ACC112 (cell line): ENCODE data around the gene LECT2.

Experiments
- H2AFZ ChIP-seq: fragments of 200-600 bp; sonication (generic); one replicate; pipeline ENCODE4 v1.6.0; 2017; ENCODE audit warnings: antibody characterized with exemption, low read length; ENCODE audit not compliant: unreplicated experiment
- H3K27ac ChIP-seq: fragments of 200-600 bp; sonication (generic); 2 replicates; pipeline ENCODE4 v1.5.1; 2014; ENCODE audit warnings: low read depth, mild to moderate bottlenecking, antibody characterized with exemption, low read length, moderate library complexity
- H3K27me3 ChIP-seq: fragments of 200-600 bp; sonication (generic); 2 replicates; pipeline ENCODE4 v1.6.1; 2014; ENCODE audit warnings: mild to moderate bottlenecking, antibody characterized with exemption, low read length, moderate library complexity, mixed read lengths; ENCODE audit not compliant: insufficient read depth
- H3K36me3 ChIP-seq: fragments of 200-600 bp; sonication (generic); 2 replicates; pipeline ENCODE4 v1.6.1; 2016; ENCODE audit warnings: mild to moderate bottlenecking, antibody characterized with exemption, low read length, moderate library complexity, mixed read lengths; ENCODE audit not compliant: insufficient read depth
- H3K4me1 ChIP-seq: fragments of 200-600 bp; sonication (generic); one replicate; pipeline ENCODE4 v1.6.1; 2016; ENCODE audit warnings: low read length, mixed read lengths; ENCODE audit not compliant: insufficient read depth, unreplicated experiment, control insufficient read depth
- H3K4me3 ChIP-seq: fragments of 200-600 bp; sonication (generic); 2 replicates; pipeline ENCODE4 v1.5.1; 2014; ENCODE audit warnings: mild to moderate bottlenecking, low read depth, low read length
- H3K79me2 ChIP-seq: fragments of 200-600 bp; sonication (generic); one replicate; pipeline ENCODE4 v1.6.0; 2016; ENCODE audit warnings: low read length; ENCODE audit not compliant: control insufficient read depth, unreplicated experiment, insufficient read depth

LECT2 gene

DNA sequence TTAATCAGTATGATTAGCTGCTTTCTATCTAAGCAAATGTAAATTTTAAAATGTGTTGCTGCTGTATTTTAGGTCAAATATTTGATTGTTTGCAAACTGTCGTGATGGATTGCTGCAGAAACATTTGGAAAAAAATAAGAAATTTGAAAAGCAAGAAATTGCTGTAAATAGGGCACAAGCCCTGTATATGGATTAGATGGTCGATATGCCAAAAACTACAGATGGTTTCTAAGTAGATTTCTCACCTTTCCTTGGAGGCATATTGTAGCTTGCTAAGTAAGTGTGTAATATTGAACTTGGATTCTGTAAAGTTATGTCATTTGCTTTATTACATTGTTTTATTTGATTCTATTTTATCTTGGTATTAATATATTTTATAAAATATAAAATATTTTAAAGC, 13.1 kb downstream of the LECT2 start:
- Histone ChIP-seq H3K4me3 (no peak overlapping the region), H3K27me3 (no peaks in the 10 kb centered on the region), H3K27ac (no peak overlapping the region), H3K36me3 (no peaks in the 10 kb centered on the region), H3K79me2 (no peaks in the 10 kb centered on the region), H3K4me1 (peaks cover 11% of the 10 kb centered on the region), H2AFZ (no peak overlapping the region)

DNA sequence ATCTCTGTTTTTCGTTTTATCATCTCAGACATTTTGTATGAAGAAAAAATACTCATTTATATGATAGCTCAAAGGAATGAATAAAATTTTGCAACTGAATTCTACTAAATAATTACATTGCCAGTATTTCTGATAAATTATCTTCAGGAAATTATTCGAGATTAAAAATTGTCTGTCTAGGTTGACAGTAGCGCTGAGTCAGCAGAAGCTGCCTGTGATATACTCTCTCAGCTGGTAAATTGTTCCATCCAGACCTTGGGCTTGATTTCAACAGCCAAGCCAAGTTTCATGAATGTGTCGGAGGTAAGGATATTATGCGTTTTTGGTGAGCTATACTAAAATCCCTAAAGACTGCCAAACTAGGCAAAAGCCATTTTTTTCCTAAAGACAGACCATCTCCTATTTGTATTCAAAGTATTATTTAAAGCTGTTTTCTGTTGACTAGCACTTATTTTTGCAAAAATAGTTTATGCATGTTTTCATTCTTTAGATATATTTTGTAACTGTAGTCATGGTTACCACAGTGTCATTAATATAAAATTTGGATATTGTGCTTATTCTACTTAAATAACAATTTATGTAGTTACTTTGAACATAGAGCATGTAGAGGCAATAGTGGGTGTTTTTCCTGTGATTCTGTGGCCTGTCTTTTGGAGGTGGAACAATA, 17.4 kb downstream of the LECT2 start:
- no peaks in the 10 kb centered on the region for H3K4me1 ChIP-seq
- no peaks in the 10 kb centered on the region for H3K79me2 ChIP-seq
- H2AFZ ChIP-seq: no peak overlapping the region
- no peak overlapping the region for H3K4me3 ChIP-seq
- H3K36me3 ChIP-seq: no peaks in the 10 kb centered on the region
- H3K27ac ChIP-seq: no peak overlapping the region
- H3K27me3 ChIP-seq: peaks cover 6% of the 10 kb centered on the region

DNA sequence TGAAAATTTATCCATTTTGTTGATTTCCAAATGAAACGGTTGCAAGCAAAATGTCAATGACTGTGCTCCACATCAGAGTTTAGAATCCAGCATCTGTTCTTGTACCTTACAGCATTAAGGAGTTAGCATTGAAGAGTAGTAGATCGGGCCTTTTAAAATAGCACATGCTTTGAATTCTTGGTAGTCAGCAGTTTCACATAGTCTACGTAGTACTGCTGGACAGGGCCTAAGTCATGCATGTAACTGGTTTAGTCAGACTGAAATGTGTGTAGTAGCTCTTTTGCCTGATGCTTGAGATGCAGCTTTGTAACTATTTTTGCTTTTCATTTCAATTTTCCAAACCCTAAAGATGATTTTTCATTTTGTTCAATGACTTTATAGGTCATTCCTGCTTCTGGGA, 19.8 kb downstream of the LECT2 start:
- peaks cover 29% of the 10 kb centered on the region for H3K27me3 ChIP-seq
- no peak overlapping the region for H3K27ac ChIP-seq
- H2AFZ ChIP-seq: no peak overlapping the region

DNA sequence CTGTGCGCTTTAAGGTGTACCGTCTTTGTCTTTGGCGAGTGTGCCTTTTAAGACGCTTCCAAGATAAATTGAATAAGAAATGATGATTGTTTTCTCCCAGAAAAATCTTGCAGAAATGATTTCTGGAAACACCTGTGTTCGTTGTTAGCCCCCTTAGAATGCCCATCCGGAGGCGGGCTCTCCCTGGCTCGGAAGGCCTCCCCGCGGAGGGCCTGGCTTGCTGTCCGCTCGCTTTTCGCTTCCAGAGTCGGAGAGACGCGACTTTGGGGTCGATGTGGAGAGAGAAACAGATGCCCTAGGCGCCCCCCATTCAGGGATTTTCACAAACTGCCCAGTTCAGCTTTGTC, 23.9 kb downstream of the LECT2 start:
- Histone ChIP-seq H3K4me1 (no peaks in the 10 kb centered on the region), H3K27me3 (peaks cover 66% of the 10 kb centered on the region), H3K27ac (no peak overlapping the region), H3K36me3 (no peaks in the 10 kb centered on the region), H3K4me3 (peak overlapping the region; percentile 74), H2AFZ (no peak overlapping the region), H3K79me2 (no peaks in the 10 kb centered on the region)

More for the DNA sequence above, 19.8 kb downstream of the LECT2 start:
- H3K36me3 ChIP-seq: no peaks in the 10 kb centered on the region
- H3K79me2 ChIP-seq: no peaks in the 10 kb centered on the region
- no peaks in the 10 kb centered on the region for H3K4me1 ChIP-seq
- no peak overlapping the region for H3K4me3 ChIP-seq

DNA sequence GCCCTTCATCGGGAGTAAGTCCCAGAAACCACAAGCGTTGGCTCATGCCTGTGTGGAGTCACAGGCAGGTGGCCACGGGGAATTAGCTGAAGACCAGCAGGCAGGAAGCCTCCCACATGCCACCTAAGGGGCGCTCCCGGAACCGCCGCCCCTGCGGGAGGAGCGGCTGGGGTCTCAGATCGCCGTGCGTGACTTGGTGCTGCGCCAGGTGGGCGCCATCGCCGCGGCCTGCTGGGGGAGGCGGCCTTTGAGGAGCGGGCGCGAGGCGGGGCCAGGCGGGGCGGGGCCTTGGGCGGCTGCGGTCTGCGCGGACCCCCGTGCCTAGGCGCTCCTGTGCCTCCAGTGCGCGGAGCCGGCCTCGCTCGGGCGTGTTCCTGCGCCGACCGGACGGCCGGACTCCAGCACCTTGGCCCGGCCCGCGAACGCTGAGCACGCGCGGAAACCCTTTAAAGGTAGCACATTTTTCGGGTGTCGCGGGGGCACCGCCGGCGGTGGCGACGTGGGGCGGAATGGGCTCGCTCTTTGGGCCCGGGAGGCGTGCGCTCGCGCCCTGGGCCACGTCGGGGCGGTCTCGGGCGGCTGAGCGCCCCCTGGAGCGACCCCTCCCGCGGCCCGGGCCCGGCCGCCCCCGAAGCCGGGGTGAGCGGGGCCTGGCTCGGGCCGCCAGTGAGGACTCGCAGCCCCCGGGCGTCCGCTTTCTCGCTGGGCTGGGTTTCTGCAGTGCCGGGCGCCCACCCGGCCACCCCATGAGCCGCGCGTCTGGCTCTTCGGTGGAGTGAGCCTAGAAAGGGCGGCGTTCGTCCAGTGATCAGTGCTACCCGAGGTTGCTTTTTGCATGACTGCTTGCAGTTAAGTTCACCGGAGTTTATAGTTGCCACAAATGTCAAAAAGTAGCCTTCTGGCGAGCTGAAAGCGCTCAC, 24.5 kb downstream of the LECT2 start:
- H3K79me2 ChIP-seq: no peaks in the 10 kb centered on the region
- H3K4me3 ChIP-seq: peak overlapping the region; percentile 74
- H3K36me3 ChIP-seq: no peaks in the 10 kb centered on the region
- H3K4me1 ChIP-seq: no peaks in the 10 kb centered on the region
- H3K27ac ChIP-seq: no peak overlapping the region
- peak overlapping the region; percentile 82 for H2AFZ ChIP-seq
- peaks cover 72% of the 10 kb centered on the region for H3K27me3 ChIP-seq

DNA sequence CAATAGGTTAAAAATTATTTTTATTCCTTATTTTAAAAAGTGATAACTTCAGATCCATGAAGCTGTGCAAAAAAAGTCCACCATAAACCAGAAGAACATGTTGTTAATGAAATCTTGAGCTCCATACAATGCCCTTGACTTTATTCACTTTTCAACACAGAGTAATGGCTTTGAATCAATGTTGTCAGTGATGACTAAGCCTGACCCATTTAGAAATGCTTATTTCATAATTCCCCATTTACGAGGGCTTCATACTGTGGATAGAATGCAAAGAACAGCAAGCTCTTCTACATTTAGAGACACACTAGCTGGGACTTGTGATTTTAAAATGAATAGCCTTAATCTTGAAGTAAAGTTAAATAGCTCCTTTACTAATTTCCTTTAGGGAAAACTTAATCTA, 33.4 kb downstream of the LECT2 start:
- Histone ChIP-seq H3K27me3 (peaks cover 41% of the 10 kb centered on the region), H3K4me1 (no peaks in the 10 kb centered on the region), H3K27ac (no peak overlapping the region), H2AFZ (no peak overlapping the region), H3K36me3 (no peaks in the 10 kb centered on the region), H3K4me3 (no peak overlapping the region), H3K79me2 (no peaks in the 10 kb centered on the region)

DNA sequence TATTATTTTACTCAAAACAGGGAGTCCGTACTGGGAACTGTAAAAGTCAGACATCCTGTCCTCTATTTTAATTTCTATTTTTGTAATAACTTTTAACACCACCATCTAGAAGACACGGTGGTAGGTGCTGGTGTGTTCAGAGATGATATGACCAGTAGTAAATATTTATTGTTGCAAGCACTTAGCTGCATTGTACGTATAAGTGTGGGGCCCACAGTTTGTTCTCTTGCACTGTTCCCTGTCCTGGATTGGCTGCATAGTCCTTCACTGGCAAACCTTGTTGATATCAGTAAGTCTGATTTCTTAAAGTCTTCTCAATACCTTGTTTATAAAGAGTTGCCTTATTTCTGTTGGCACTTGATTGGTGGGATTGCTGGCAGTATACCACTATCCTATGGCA, 34.6 kb downstream of the LECT2 start:
- H2AFZ ChIP-seq: no peak overlapping the region
- no peaks in the 10 kb centered on the region for H3K79me2 ChIP-seq
- no peak overlapping the region for H3K4me3 ChIP-seq
- peaks cover 32% of the 10 kb centered on the region for H3K27me3 ChIP-seq
- H3K4me1 ChIP-seq: no peaks in the 10 kb centered on the region
- H3K36me3 ChIP-seq: no peaks in the 10 kb centered on the region
- no peak overlapping the region for H3K27ac ChIP-seq

DNA sequence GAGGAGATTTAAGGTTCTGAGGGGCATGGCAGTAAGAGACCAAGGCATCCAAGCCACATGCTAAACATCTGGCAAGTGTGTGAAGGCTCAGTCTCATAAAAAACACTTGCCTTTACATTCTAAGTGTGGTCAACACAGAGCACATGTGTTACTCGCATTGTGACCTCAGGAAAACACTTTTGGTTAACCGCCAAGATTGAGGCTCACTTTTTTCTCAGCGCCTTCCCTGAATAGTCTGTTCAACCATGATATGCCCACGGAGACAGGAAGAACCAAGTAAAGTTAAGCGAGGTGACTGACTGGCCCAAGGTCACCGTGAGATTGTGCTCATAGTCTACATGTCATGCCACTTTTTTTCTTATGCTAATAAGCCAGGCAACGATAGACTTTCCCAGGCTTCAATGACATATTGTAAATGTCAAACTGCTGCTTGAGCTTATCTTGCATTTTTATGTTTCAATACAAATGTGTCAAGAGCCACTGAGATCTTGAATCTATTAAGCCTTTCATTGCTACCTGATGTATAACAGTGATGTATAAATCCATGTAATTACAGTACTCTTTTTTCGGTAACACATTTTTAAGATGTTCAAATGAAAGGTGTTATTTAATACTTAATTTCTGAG, 38.0 kb downstream of the LECT2 start:
- Histone ChIP-seq H3K27ac (no peak overlapping the region), H2AFZ (no peak overlapping the region), H3K27me3 (peaks cover 24% of the 10 kb centered on the region), H3K4me3 (no peak overlapping the region), H3K36me3 (no peaks in the 10 kb centered on the region), H3K79me2 (no peaks in the 10 kb centered on the region), H3K4me1 (no peaks in the 10 kb centered on the region)

DNA sequence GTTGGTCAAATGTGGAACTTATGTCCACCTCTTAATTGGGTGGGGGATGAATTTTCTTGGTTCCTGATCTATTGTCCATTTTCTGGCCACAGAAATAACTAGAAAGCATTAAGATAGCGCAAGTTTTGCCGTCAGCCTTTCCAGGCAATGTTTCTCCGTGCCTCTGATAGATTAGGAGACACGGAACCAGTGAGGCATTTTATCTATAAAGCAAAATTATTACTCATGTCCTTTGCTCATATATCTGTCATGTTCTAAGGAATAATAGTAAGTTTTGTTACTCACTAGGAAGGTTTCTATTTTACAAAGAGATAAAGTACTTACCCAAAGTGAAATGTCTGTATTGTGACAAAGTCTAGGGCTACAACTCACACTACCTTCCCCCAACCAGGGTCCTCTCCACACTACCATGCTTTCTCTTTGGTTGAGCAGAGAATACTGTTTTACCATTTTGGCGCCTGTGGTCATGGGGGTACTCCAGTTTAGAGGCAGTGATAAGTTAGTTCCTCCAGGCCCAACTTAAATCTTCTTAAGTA, 39.2 kb downstream of the LECT2 start:
- H3K4me3 ChIP-seq: no peak overlapping the region
- no peaks in the 10 kb centered on the region for H3K4me1 ChIP-seq
- no peaks in the 10 kb centered on the region for H3K79me2 ChIP-seq
- H2AFZ ChIP-seq: no peak overlapping the region
- no peak overlapping the region for H3K27ac ChIP-seq
- no peaks in the 10 kb centered on the region for H3K36me3 ChIP-seq
- H3K27me3 ChIP-seq: peaks cover 36% of the 10 kb centered on the region

DNA sequence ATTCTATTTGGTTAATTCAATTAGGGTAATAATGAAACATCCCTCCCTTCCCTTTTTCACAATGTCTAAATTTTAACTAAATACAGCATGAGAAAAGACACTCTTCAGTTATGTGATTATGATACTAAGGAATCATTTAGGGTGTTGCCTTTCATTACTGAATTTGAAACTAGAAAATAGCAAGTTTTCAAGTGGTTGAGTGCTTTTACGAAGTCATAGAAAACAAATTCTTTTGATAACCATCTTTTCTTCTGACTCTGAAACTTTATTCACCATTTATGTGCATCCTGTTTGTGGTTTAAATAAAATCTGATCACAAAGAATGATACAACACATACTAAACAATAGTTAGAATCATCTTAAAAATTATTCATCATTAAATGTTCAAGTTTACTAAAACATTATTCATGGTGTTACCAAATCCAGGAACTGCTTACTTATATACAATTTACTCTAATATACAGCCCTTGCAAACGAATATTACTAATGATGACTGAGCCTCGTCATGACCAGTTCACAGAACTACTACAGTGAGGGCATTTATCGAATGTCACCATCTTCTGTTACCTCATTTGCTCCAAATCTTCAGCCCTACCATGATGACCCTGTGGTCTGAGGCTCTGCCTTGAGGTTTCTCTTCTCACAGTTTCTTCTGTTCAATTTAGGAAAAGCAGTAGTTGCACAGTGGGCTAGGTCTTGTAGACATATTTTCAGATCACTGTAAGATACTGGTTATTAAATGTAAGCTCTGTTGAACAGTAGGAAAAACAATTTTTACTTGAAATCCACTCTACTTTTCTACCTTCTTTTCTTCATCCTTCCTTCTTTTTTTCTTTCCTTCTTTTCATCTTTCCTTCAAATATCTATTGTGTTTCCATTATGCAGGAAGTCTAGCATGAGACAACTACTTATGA, 40.8 kb downstream of the LECT2 start:
- no peak overlapping the region for H3K4me3 ChIP-seq
- no peak overlapping the region for H3K27ac ChIP-seq
- H3K79me2 ChIP-seq: no peaks in the 10 kb centered on the region
- no peak overlapping the region for H2AFZ ChIP-seq
- H3K4me1 ChIP-seq: no peaks in the 10 kb centered on the region
- H3K36me3 ChIP-seq: no peaks in the 10 kb centered on the region
- H3K27me3 ChIP-seq: peaks cover 51% of the 10 kb centered on the region
